ENCODE data around the gene SERPINB12.

- no peak for TF ChIP-seq EZH2 (IDR thresholded peaks at IDR 0.05; ENCODE audit: borderline replicate concordance, low read depth, low read length, poor library complexity, severe bottlenecking)
- no peak for TF ChIP-seq CTCF (conservative IDR thresholded peaks at IDR 0.05; ENCODE audit: low read depth, low read length)
Observed at GRCh38 chr18:63545000-63545399, 2.8 kb downstream of the SERPINB12 start.
